Spleen (tissue), 11 donors: ENCODE data around the gene NUDT16L1. TPM values are rescaled to one million over a fixed set of nuclear protein-coding genes. Genes with fewer than 3 reads are reported as not detected.
A peak's percentile ranks its signal among the peaks of the same experiment; 100 is the strongest.
"Not testable (repeated sequence)": the region's sequence is repeated elsewhere in the genome, so short reads cannot be mapped to it uniquely, and the experiment has no call there.

Experiments used
- DNase-seq: peaks from one replicate; pipeline ENCODE4 v3.0.0-alpha.2; 2020
- H3K27ac ChIP-seq, 8 donors: fragments of 200-600 bp; sonication (generic) in 7 of 8; 1 replicate in 4 of 8; 2 replicates in 4 of 8; pipeline versions ENCODE4 v1.5.0 to v1.8.0; 2016 to 2021; ENCODE audit warnings: inconsistent platforms in 4 of 8, mild to moderate bottlenecking in 4 of 8, moderate library complexity in 1 of 8
- H3K27me3 ChIP-seq, 7 donors: fragments of 200-600 bp; sonication (generic) in 6 of 7; replicated peaks in 1 of 7; 1 replicate in 4 of 7; 2 replicates in 3 of 7; pipeline versions ENCODE4 v1.5.0 to v1.8.0; 2016 to 2021; ENCODE audit warnings: inconsistent platforms in 3 of 7, mild to moderate bottlenecking in 1 of 7
- H3K36me3 ChIP-seq, 6 donors: fragments of 200-600 bp; sonication (generic) in 5 of 6; 1 replicate in 4 of 6; 2 replicates in 2 of 6; pipeline versions ENCODE4 v1.5.0 to v1.8.0; 2016 to 2021; ENCODE audit warnings: inconsistent platforms in 2 of 6
- H3K4me1 ChIP-seq, 6 donors: fragments of 200-600 bp; sonication (generic) in 5 of 6; 1 replicate in 3 of 6; 2 replicates in 3 of 6; pipeline versions ENCODE4 v1.5.0 to v1.8.0; 2016 to 2021; ENCODE audit warnings: inconsistent platforms in 3 of 6
- H3K4me3 ChIP-seq, 8 donors: fragments of 200-600 bp; sonication (generic) in 7 of 8; 1 replicate in 4 of 8; 2 replicates in 4 of 8; pipeline versions ENCODE4 v1.5.0 to v1.8.0; 2016 to 2021; ENCODE audit warnings: inconsistent platforms in 4 of 8, mild to moderate bottlenecking in 4 of 8, moderate library complexity in 2 of 8
- H3K9me3 ChIP-seq, 8 donors: fragments of 200-600 bp; sonication (generic) in 7 of 8; 1 replicate in 4 of 8; 2 replicates in 4 of 8; pipeline versions ENCODE4 v1.5.0 to v1.8.0; 2016 to 2021; ENCODE audit warnings: inconsistent platforms in 4 of 8
- POLR2A ChIP-seq, 3 donors: fragments of 450-650 bp; IDR thresholded peaks; one replicate each; pipeline ENCODE4 v1.5.1; 2017; ENCODE audit warnings: antibody characterized with exemption in 3 of 3, mild to moderate bottlenecking in 1 of 3
- POLR2AphosphoS5 ChIP-seq, 3 donors: sonication (generic); formaldehyde crosslinking; IDR thresholded peaks; one replicate each; pipeline ENCODE4 v1.5.1; 2017; ENCODE audit warnings: antibody characterized with exemption in 3 of 3
- WGBS, 5 donors: extraction: QIAGEN DNeasy Blood & Tissue Kit in 3 of 5; methylation state at CpG; one replicate each; pipeline versions ENCODE4 v1.1.5 to v1.1.7; 2013 to 2018; 5-methylcytosine and 5-hydroxymethylcytosine counted together
- intact Hi-C: fragments of 100-400 bp; cut with DNase I; formaldehyde crosslinking; loops from one replicate; pipeline ENCODE4 v1.15.0; 2023; ENCODE audit warnings: low total_unique reads
- polyA plus RNA-seq, 3 donors: library from polyadenylated mRNA; stranded (reverse); fragments of 200-250 nt; gene quantifications; one replicate each; pipeline ENCODE4 v1.2.1, GENCODE V29; 2013
- total RNA-seq, 7 donors: library from RNA; depleted of rRNA in 3 of 7; stranded (reverse); fragments of >200 nt in 3 of 7; fragmentation: NEBNext Ultra II Directional in 4 of 7; extraction: Animal tissue kit (Norgen Biotek cat#: 25700) in 4 of 7; gene quantifications; one replicate each; pipeline versions ENCODE4 v1.1.0 to v1.2.1, GENCODE V29; 2016 to 2021
- TF ChIP-seq, protein P1 (sequence below), 11 experiments: fragments of 200-600 bp in 7 of 11; fragments of 450-650 bp in 4 of 11; sonication (generic) in 4 of 11; IDR thresholded peaks in 8 of 11; conservative IDR thresholded peaks in 3 of 11; 1 replicate in 7 of 11; 2 replicates in 4 of 11; pipeline versions ENCODE4 v1.4.0 to v1.8.0; 2016 to 2021; ENCODE audit warnings: antibody characterized with exemption in 11 of 11, inconsistent platforms in 4 of 11, mild to moderate bottlenecking in 1 of 11
- donor health status: healthy with polysubstance abuse.
- donor health status: DM: no; HTN: no; CAD: no; lungs with moderate emphysema.
- donor health status: DM: no; HTN: no; CAD: no.
- donor health status: Bipolar disorder and iron deficiency.
- donor health status: healthy.
- donor health status: DM: no; HTN: no; CAD: no.
- donor health status: DM: yes; HTN: yes; CAD: no.

Gene NUDT16L1
- total and polyA plus RNA-seq, 10 donors: 26.2 to 47.2 (median 29.4) TPM

- Histone ChIP-seq H3K9me3 (no peaks in the 10 kb centered on the region), H3K4me1 (peaks cover 0 to 75% (median 31%) of the 10 kb centered on the region in 6 donors), H3K27ac (peak overlapping the region in 6 of 8 donors; percentile 32 to 83 (median 60)), H3K4me3 (no peak overlapping the region), H3K27me3 (no peaks in the 10 kb centered on the region), H3K36me3 (peaks cover 0 to 88% (median 36%) of the 10 kb centered on the region in 6 donors)
- TF ChIP-seq, protein P1, sequence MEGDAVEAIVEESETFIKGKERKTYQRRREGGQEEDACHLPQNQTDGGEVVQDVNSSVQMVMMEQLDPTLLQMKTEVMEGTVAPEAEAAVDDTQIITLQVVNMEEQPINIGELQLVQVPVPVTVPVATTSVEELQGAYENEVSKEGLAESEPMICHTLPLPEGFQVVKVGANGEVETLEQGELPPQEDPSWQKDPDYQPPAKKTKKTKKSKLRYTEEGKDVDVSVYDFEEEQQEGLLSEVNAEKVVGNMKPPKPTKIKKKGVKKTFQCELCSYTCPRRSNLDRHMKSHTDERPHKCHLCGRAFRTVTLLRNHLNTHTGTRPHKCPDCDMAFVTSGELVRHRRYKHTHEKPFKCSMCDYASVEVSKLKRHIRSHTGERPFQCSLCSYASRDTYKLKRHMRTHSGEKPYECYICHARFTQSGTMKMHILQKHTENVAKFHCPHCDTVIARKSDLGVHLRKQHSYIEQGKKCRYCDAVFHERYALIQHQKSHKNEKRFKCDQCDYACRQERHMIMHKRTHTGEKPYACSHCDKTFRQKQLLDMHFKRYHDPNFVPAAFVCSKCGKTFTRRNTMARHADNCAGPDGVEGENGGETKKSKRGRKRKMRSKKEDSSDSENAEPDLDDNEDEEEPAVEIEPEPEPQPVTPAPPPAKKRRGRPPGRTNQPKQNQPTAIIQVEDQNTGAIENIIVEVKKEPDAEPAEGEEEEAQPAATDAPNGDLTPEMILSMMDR (IDR thresholded peaks at IDR 0.05 in 8 of 11, conservative IDR thresholded peaks at IDR 0.05 in 3 of 11): no peak
- TF ChIP-seq POLR2A (IDR thresholded peaks at IDR 0.05) (no peak), POLR2AphosphoS5 (IDR thresholded peaks at IDR 0.05) (no peak)
- intact Hi-C loops: no loop called here
- DNase-seq: no peak
- 81 to 85% (median 83%) methylated on average over 25 of the region's 25 CpGs for WGBS, 5 donors
Observed at GRCh38 chr16:4649744-4650442, 43.5 kb upstream of the NUDT16L1 start.

- peak; percentile 90 for DNase-seq
- H3K9me3 ChIP-seq, H3K4me3 ChIP-seq, H3K27me3 ChIP-seq, intact Hi-C loops: not testable (repeated sequence)
- Histone ChIP-seq H3K27ac (peak overlapping the region in 7 of 8 donors; percentile 27 to 83 (median 57)), H3K4me1 (peaks cover 0 to 82% (median 32%) of the 10 kb centered on the region in 6 donors), H3K36me3 (peaks cover 0 to 88% (median 43%) of the 10 kb centered on the region in 6 donors)
- WGBS, 5 donors: 83 to 95% (median 88%) methylated on average over 12 to 15 of the region's 15 CpGs
- peak; percentile 52 to 77 (median 75) for TF ChIP-seq POLR2AphosphoS5 (IDR thresholded peaks at IDR 0.05)
- TF ChIP-seq, protein P1 (IDR thresholded peaks at IDR 0.05 in 8 of 11, conservative IDR thresholded peaks at IDR 0.05 in 3 of 11): peak; percentile 63 to 92 (median 76)
Observed at GRCh38 chr16:4650443-4651074, 42.8 kb upstream of the NUDT16L1 start.

GRCh38 chr16:4651827-4652226 lies 41.5 kb upstream of the NUDT16L1 start:
- DNase-seq: no peak
- WGBS, 5 donors: 77 to 91% (median 80%) methylated on average over 9 to 13 of the region's 13 CpGs
- peaks cover 0 to 77% (median 32%) of the 10 kb centered on the region in 6 donors for H3K4me1 ChIP-seq
- peak in 1 of 3 donors; percentile 19 for TF ChIP-seq POLR2AphosphoS5 (IDR thresholded peaks at IDR 0.05)
- TF ChIP-seq, protein P1 (IDR thresholded peaks at IDR 0.05 in 8 of 11, conservative IDR thresholded peaks at IDR 0.05 in 3 of 11): no peak
- no peaks in the 10 kb centered on the region for H3K27me3 ChIP-seq
- peak overlapping the region in 3 of 8 donors; percentile 13 to 84 (median 83) for H3K27ac ChIP-seq
- peaks cover 0 to 88% (median 56%) of the 10 kb centered on the region in 6 donors for H3K36me3 ChIP-seq
- H3K9me3 ChIP-seq: no peaks in the 10 kb centered on the region
- intact Hi-C loops: no loop called here
- H3K4me3 ChIP-seq: no peak overlapping the region

DNA sequence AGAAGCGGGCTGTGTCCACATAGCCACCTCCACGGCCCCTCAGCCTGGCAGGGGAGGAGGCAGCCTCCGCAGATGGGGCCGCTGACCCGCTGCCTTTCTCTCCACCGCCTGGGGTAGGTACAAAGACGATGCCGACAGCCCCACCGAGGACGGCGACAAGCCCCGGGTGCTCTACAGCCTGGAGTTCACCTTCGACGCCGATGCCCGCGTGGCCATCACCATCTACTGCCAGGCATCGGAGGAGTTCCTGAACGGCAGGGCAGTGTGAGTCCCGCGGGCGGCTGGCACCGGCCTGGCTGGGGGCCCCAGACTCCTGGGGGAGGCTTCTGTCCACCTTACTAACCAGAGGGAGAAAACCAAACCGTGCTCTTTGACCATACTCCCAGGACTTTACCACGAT lies 40.8 kb upstream of the NUDT16L1 start:
- H3K27ac ChIP-seq: peak overlapping the region in 6 of 8 donors; percentile 32 to 90 (median 84)
- H3K4me1 ChIP-seq: peaks cover 0 to 69% (median 29%) of the 10 kb centered on the region in 6 donors
- no peak for DNase-seq
- TF ChIP-seq POLR2A (IDR thresholded peaks at IDR 0.05) (no peak), POLR2AphosphoS5 (IDR thresholded peaks at IDR 0.05) (peak in 1 of 3 donors; percentile 38)
- intact Hi-C loops: no loop called here
- H3K4me3 ChIP-seq: no peak overlapping the region
- H3K36me3 ChIP-seq: peaks cover 0 to 88% (median 63%) of the 10 kb centered on the region in 6 donors
- H3K9me3 ChIP-seq: no peaks in the 10 kb centered on the region
- 89 to 97% (median 94%) methylated on average over 22 to 25 of the region's 25 CpGs for WGBS, 5 donors
- H3K27me3 ChIP-seq: no peaks in the 10 kb centered on the region
